IPS-18c (cell line): Measurements from ENCODE around the gene CCDC150.
"Not testable (repeated sequence)": the region's sequence is repeated elsewhere in the genome, so short reads cannot be mapped to it uniquely, and the experiment has no call there.

ENCODE experiments used
- H3K4me3 ChIP-seq: 2 replicates; pipeline ENCODE4 v1.7.0; 2013; ENCODE audit warnings: low read depth, mild to moderate bottlenecking, low read length, moderate library complexity; ENCODE audit not compliant: insufficient read depth
- H3K9me3 ChIP-seq: one replicate; pipeline ENCODE4 v1.6.1; 2013; ENCODE audit warnings: mild to moderate bottlenecking, low read length, moderate library complexity; ENCODE audit not compliant: control insufficient read depth, insufficient read depth

CCDC150 gene

GRCh38 chr2:196639180-196640030 lies at the start of gene CCDC150:
Gene CCDC150, plus strand, starts transcription at chr2:196639715. Its CDS starts 52 bp downstream, at chr2:196639767.
- H3K9me3 ChIP-seq = no peaks in the 10 kb centered on the region

GRCh38 chr2:196590286-196590685 lies 49.2 kb upstream of the CCDC150 start:
- H3K4me3 ChIP-seq = no peak overlapping the region
- no peaks in the 10 kb centered on the region for H3K9me3 ChIP-seq

More at GRCh38 chr2:196639180-196640030, at the start of gene CCDC150:
- peak within 1 kb of the TSS; percentile 92 for H3K4me3 ChIP-seq

GRCh38 chr2:196591004-196591403 lies 48.5 kb upstream of the CCDC150 start:
- Histone ChIP-seq H3K9me3 (no peaks in the 10 kb centered on the region), H3K4me3 (no peak overlapping the region)

- H3K4me3 ChIP-seq = no peak overlapping the region
- H3K9me3 ChIP-seq = no peaks in the 10 kb centered on the region
Observed at GRCh38 chr2:196591621-196592022, 47.9 kb upstream of the CCDC150 start.

- Histone ChIP-seq H3K4me3 (peak overlapping the region; percentile 79), H3K9me3 (no peaks in the 10 kb centered on the region)
Observed at GRCh38 chr2:196592331-196592910, 47.1 kb upstream of the CCDC150 start.

GRCh38 chr2:196592911-196593881 lies 46.3 kb upstream of the CCDC150 start, which contains the start of gene HECW2:
Gene HECW2, minus strand, starts transcription at chr2:196593554.
- Histone ChIP-seq H3K9me3 (no peaks in the 10 kb centered on the region), H3K4me3 (peak within 1 kb of the TSS; percentile 79)

- H3K9me3 ChIP-seq = no peaks in the 10 kb centered on the region
- H3K4me3 ChIP-seq = no peak overlapping the region
Observed at GRCh38 chr2:196594158-196594557, 45.4 kb upstream of the CCDC150 start.

- Histone ChIP-seq H3K9me3 (no peaks in the 10 kb centered on the region), H3K4me3 (no peak overlapping the region)
Observed at GRCh38 chr2:196597531-196597930, 42.0 kb upstream of the CCDC150 start.

- H3K9me3 ChIP-seq = no peaks in the 10 kb centered on the region
- H3K4me3 ChIP-seq = no peak overlapping the region
Observed at GRCh38 chr2:196598412-196598811, 41.1 kb upstream of the CCDC150 start.

GRCh38 chr2:196598846-196599245 lies 40.7 kb upstream of the CCDC150 start:
- Histone ChIP-seq H3K4me3 (no peak overlapping the region), H3K9me3 (no peaks in the 10 kb centered on the region)

- Histone ChIP-seq H3K9me3 (no peaks in the 10 kb centered on the region), H3K4me3 (no peak overlapping the region)
Observed at GRCh38 chr2:196601430-196602306, 37.8 kb upstream of the CCDC150 start.

GRCh38 chr2:196604196-196604595 lies 35.3 kb upstream of the CCDC150 start:
- no peak overlapping the region for H3K4me3 ChIP-seq
- no peaks in the 10 kb centered on the region for H3K9me3 ChIP-seq

- Histone ChIP-seq H3K9me3 (no peaks in the 10 kb centered on the region), H3K4me3 (no peak overlapping the region)
Observed at GRCh38 chr2:196606516-196606915, 33.0 kb upstream of the CCDC150 start.

- no peak overlapping the region for H3K4me3 ChIP-seq
Observed at GRCh38 chr2:196607073-196607472, 32.4 kb upstream of the CCDC150 start.

GRCh38 chr2:196607896-196608295 lies 31.6 kb upstream of the CCDC150 start:
- not testable (repeated sequence) for H3K4me3 ChIP-seq, H3K9me3 ChIP-seq

More at GRCh38 chr2:196607073-196607472, 32.4 kb upstream of the CCDC150 start:
- H3K9me3 ChIP-seq = no peaks in the 10 kb centered on the region

- Histone ChIP-seq H3K4me3 (no peak overlapping the region), H3K9me3 (no peaks in the 10 kb centered on the region)
Observed at GRCh38 chr2:196609806-196610205, 29.7 kb upstream of the CCDC150 start.
